DND-41 (cell line): ENCODE measurements around the gene CLDN6.

ENCODE experiments used
- CTCF ChIP-seq: IDR thresholded peaks from 2 replicates; pipeline ENCODE4 v1.5.1; 2012; ENCODE audit warnings: borderline replicate concordance, low read length, moderate library complexity, mild to moderate bottlenecking; ENCODE audit not compliant: poor library complexity, severe bottlenecking; ENCODE audit errors: extremely low read depth
- EZH2 ChIP-seq: IDR thresholded peaks from 3 replicates; pipeline ENCODE4 v1.6.1; 2012; ENCODE audit warnings: borderline replicate concordance, low read depth, mild to moderate bottlenecking, moderate library complexity, low read length, inconsistent platforms; ENCODE audit not compliant: severe bottlenecking

GRCh38 chr16:3051494-3051893 is 33.5 kb upstream of the CLDN6 start:
- TF ChIP-seq CTCF (no peak), EZH2 (no peak)
